CD4-positive, alpha-beta memory T cell (primary cell): ENCODE measurements around the gene SCYGR1. TPM values are rescaled to one million over a fixed set of nuclear protein-coding genes. Genes with fewer than 3 reads are reported as not detected.
"Not testable (repeated sequence)": the region's sequence is repeated elsewhere in the genome, so short reads cannot be mapped to it uniquely, and the experiment has no call there.

Source experiments
- CTCF ChIA-PET: fragments of 350-600 bp; sonication (Branson Sonifier 250); formaldehyde crosslinking; loops from one replicate; lab custom pipeline; 2021; ENCODE audit warnings: inconsistent platforms; ENCODE audit not compliant: partially characterized antibody; lab: Charles Lee
- POLR2A ChIA-PET: fragments of 350-600 bp; sonication (Branson Sonifier 250); formaldehyde crosslinking; loops from one replicate; lab custom pipeline; 2021; ENCODE audit not compliant: partially characterized antibody; lab: Charles Lee
- DNase-seq, 5 donors: peaks; one replicate each; pipeline versions ENCODE4 v3.0.0 to v3.0.0-alpha.2; 2020 to 2022; ENCODE audit warnings: mixed read lengths in 1 of 5
- H3K27ac ChIP-seq: one replicate; pipeline ENCODE4 v1.7.0; 2013; ENCODE audit warnings: low read depth, low read length
- H3K27me3 ChIP-seq: 2 replicates; pipeline ENCODE4 v1.7.0; 2013; ENCODE audit warnings: mild to moderate bottlenecking, low read length, moderate library complexity; ENCODE audit not compliant: insufficient read depth
- H3K36me3 ChIP-seq: 2 replicates; pipeline ENCODE4 v1.7.0; 2013; ENCODE audit warnings: mild to moderate bottlenecking, low read length, moderate library complexity; ENCODE audit not compliant: insufficient read depth
- H3K4me1 ChIP-seq: 2 replicates; pipeline ENCODE4 v1.7.0; 2013; ENCODE audit warnings: mild to moderate bottlenecking, low read length, moderate library complexity; ENCODE audit not compliant: insufficient read depth
- H3K4me3 ChIP-seq, 2 donors: one replicate each; pipeline ENCODE4 v1.7.0; 2013; ENCODE audit warnings: low read length in 2 of 2, mild to moderate bottlenecking in 1 of 2
- H3K9me3 ChIP-seq, 2 donors: one replicate each; pipeline ENCODE4 v1.7.0; 2013; ENCODE audit warnings: low read length in 2 of 2, control low read depth in 1 of 2; ENCODE audit not compliant: control insufficient read depth in 1 of 2
- H3K27ac Mint-ChIP-seq, 7 donors: one replicate each; pipeline ENCODE4 v1.8.0; 2020 to 2021; ENCODE audit warnings: mixed read lengths in 7 of 7, mild to moderate bottlenecking in 6 of 7, inconsistent platforms in 3 of 7, moderate library complexity in 3 of 7
- H3K27me3 Mint-ChIP-seq, 2 donors: one replicate each; pipeline ENCODE4 v1.8.0; 2020 to 2021; ENCODE audit warnings: mixed read lengths in 2 of 2
- H3K36me3 Mint-ChIP-seq, 2 donors: one replicate each; pipeline ENCODE4 v1.8.0; 2020 to 2021; ENCODE audit warnings: mixed read lengths in 2 of 2, inconsistent platforms in 1 of 2, mild to moderate bottlenecking in 1 of 2
- H3K4me1 Mint-ChIP-seq, 4 donors: one replicate each; pipeline ENCODE4 v1.8.0; 2020 to 2021; ENCODE audit warnings: mixed read lengths in 4 of 4, mild to moderate bottlenecking in 1 of 4
- H3K4me3 Mint-ChIP-seq, 8 donors: one replicate each; pipeline ENCODE4 v1.8.0; 2020 to 2021; ENCODE audit warnings: mixed read lengths in 8 of 8, mild to moderate bottlenecking in 7 of 8, moderate library complexity in 6 of 8, inconsistent platforms in 3 of 8
- H3K9me3 Mint-ChIP-seq, 8 donors: one replicate each; pipeline ENCODE4 v1.8.0; 2020 to 2021; ENCODE audit warnings: mixed read lengths in 8 of 8, mild to moderate bottlenecking in 5 of 8, inconsistent platforms in 3 of 8, moderate library complexity in 1 of 8
- intact Hi-C: fragments of 100-400 bp; cut with micrococcal nuclease; formaldehyde crosslinking; loops from one replicate; pipeline ENCODE4 v1.15.1; 2023
- polyA plus RNA-seq, 2 donors: library from polyadenylated mRNA; unstranded; fragments of 300-500 nt; fragmentation: Illumina TruSeq; gene quantifications; one replicate each; pipeline ENCODE4 v1.2.3, GENCODE V29; 2021
- total RNA-seq, 2 experiments: library from RNA; stranded (reverse); gene quantifications; one replicate each; pipeline ENCODE4 v1.2.3, GENCODE V29; 2021

SCYGR1 gene
- total and polyA plus RNA-seq, 4 experiments from 2014 or later: not detected

GRCh38 chr2:227389661-227390060 lies 1.9 kb upstream of the SCYGR1 start:
- Mint-ChIP-seq H3K9me3 (no peaks in the 10 kb centered on the region), H3K27me3 (no peaks in the 10 kb centered on the region), H3K4me3 (no peak overlapping the region), H3K27ac (no peak overlapping the region), H3K4me1 (no peaks in the 10 kb centered on the region), H3K36me3 (no peaks in the 10 kb centered on the region)
- POLR2A ChIA-PET: interaction anchor here (0.6 kb wide), 1 partner anchor 40 kb away, joined by 3 read pairs; no protein-coding TSS in a partner anchor
- H3K27ac ChIP-seq: no peak overlapping the region
- no peaks in the 10 kb centered on the region for H3K36me3 ChIP-seq
- CTCF ChIA-PET: no interaction called here
- DNase-seq: no peak
- no peak overlapping the region for H3K4me3 ChIP-seq
- intact Hi-C loops: no loop called here
- no peaks in the 10 kb centered on the region for H3K4me1 ChIP-seq
- no peaks in the 10 kb centered on the region for H3K27me3 ChIP-seq
- no peaks in the 10 kb centered on the region for H3K9me3 ChIP-seq

DNA sequence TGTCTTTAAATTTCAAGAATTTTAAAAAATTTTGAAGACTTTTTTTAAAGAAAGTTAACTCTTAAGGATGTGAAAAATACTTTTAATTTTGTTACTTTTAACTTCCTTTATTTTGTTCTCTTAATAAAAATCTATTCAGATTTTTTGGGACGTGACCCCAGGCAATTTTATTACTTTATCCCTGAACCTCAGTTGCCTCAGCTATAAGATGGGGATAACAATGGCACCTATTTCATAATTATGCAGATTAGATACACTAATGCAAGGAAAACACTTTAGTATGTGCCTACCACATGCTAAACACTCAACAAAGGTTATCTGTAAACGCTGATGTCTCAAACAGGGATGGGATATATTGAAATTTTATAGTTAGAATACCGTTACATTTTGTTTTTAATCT lies 1.5 kb upstream of the SCYGR1 start:
- Histone ChIP-seq H3K27ac (no peak overlapping the region), H3K36me3 (no peaks in the 10 kb centered on the region), H3K4me3 (no peak overlapping the region), H3K4me1 (no peaks in the 10 kb centered on the region), H3K9me3 (no peaks in the 10 kb centered on the region), H3K27me3 (no peaks in the 10 kb centered on the region)
- ChIA-PET POLR2A (interaction anchor here (0.6 kb wide), 1 partner anchor 39 kb away, joined by 3 read pairs; no protein-coding TSS in a partner anchor), CTCF (no interaction called here)
- no peaks in the 10 kb centered on the region for H3K27me3 Mint-ChIP-seq
- no peaks in the 10 kb centered on the region for H3K9me3 Mint-ChIP-seq
- no peaks in the 10 kb centered on the region for H3K4me1 Mint-ChIP-seq
- H3K36me3 Mint-ChIP-seq: no peaks in the 10 kb centered on the region
- no peak overlapping the region for H3K4me3 Mint-ChIP-seq
- no peak overlapping the region for H3K27ac Mint-ChIP-seq
- intact Hi-C loops: no loop called here
- DNase-seq: no peak

GRCh38 chr2:227388537-227389011 lies 825 bp upstream of the SCYGR1 start:
- H3K4me1 Mint-ChIP-seq: no peaks in the 10 kb centered on the region

GRCh38 chr2:227386630-227387029 lies 1.1 kb downstream of the SCYGR1 start:
- POLR2A ChIA-PET: interaction anchor here (0.7 kb wide), 1 partner anchor 13 kb away, joined by 3 read pairs; no protein-coding TSS in a partner anchor
- intact Hi-C loops: no loop called here

More at GRCh38 chr2:227388537-227389011, 825 bp upstream of the SCYGR1 start:
- POLR2A ChIA-PET: no interaction called here
- CTCF ChIA-PET: no interaction called here
- intact Hi-C loops: no loop called here
- no peaks in the 10 kb centered on the region for H3K36me3 Mint-ChIP-seq
- peaks cover 0 to 3% of the 10 kb centered on the region in 2 donors for H3K27me3 Mint-ChIP-seq
- H3K4me1 ChIP-seq: no peaks in the 10 kb centered on the region
- no peaks in the 10 kb centered on the region for H3K27me3 ChIP-seq
- no peaks in the 10 kb centered on the region for H3K9me3 ChIP-seq
- no peak overlapping the region for H3K4me3 Mint-ChIP-seq
- no peak overlapping the region for H3K4me3 ChIP-seq
- no peak for DNase-seq
- H3K27ac Mint-ChIP-seq: no peak overlapping the region
- no peaks in the 10 kb centered on the region for H3K9me3 Mint-ChIP-seq
- no peak overlapping the region for H3K27ac ChIP-seq
- no peaks in the 10 kb centered on the region for H3K36me3 ChIP-seq

DNA sequence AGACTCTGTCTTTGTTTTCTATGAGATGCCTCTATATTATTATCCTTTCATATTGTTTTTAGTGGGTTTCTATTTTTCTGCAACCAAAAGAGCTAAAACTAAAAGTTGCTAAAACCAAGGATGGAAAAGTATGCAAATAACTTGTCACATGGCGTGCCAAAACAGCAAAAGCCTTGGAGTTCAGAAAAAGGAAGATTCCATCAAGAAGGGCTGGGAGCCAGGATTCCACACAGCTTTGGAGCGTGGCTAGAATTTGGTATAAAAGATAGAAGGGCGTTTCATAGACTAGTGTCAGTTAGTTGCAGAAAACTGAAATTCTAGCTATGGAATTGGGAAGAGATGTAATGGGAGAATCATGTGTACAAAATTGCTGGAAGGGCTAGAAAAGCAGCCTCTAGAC lies 4.1 kb downstream of the SCYGR1 start:
- H3K36me3 Mint-ChIP-seq: no peaks in the 10 kb centered on the region
- CTCF ChIA-PET: no interaction called here
- H3K4me3 Mint-ChIP-seq: no peak overlapping the region
- Histone ChIP-seq H3K4me1 (no peaks in the 10 kb centered on the region), H3K4me3 (no peak overlapping the region), H3K27me3 (no peaks in the 10 kb centered on the region), H3K9me3 (no peaks in the 10 kb centered on the region), H3K36me3 (no peaks in the 10 kb centered on the region), H3K27ac (no peak overlapping the region)
- POLR2A ChIA-PET: no interaction called here
- H3K27ac Mint-ChIP-seq: no peak overlapping the region
- peaks cover 3 to 5% of the 10 kb centered on the region in 2 donors for H3K27me3 Mint-ChIP-seq
- no peaks in the 10 kb centered on the region for H3K9me3 Mint-ChIP-seq
- no peak for DNase-seq
- intact Hi-C loops: no loop called here
- peaks cover 0 to 2% (median 0%) of the 10 kb centered on the region in 4 donors for H3K4me1 Mint-ChIP-seq

More at GRCh38 chr2:227386630-227387029, 1.1 kb downstream of the SCYGR1 start:
- Mint-ChIP-seq H3K4me1 (peaks cover 0 to under 1% (median 0%) of the 10 kb centered on the region in 4 donors), H3K27me3 (peaks cover 3% of the 10 kb centered on the region in 2 donors), H3K9me3 (no peaks in the 10 kb centered on the region), H3K4me3 (no peak overlapping the region), H3K36me3 (no peaks in the 10 kb centered on the region), H3K27ac (no peak overlapping the region)
- Histone ChIP-seq H3K4me1 (no peaks in the 10 kb centered on the region), H3K9me3 (no peaks in the 10 kb centered on the region), H3K27me3 (no peaks in the 10 kb centered on the region), H3K27ac (no peak overlapping the region), H3K4me3 (no peak overlapping the region), H3K36me3 (no peaks in the 10 kb centered on the region)
- DNase-seq: no peak
- CTCF ChIA-PET: interaction anchor here (0.7 kb wide), 1 partner anchor 20 kb away, joined by 3 read pairs; no protein-coding TSS in a partner anchor

DNA sequence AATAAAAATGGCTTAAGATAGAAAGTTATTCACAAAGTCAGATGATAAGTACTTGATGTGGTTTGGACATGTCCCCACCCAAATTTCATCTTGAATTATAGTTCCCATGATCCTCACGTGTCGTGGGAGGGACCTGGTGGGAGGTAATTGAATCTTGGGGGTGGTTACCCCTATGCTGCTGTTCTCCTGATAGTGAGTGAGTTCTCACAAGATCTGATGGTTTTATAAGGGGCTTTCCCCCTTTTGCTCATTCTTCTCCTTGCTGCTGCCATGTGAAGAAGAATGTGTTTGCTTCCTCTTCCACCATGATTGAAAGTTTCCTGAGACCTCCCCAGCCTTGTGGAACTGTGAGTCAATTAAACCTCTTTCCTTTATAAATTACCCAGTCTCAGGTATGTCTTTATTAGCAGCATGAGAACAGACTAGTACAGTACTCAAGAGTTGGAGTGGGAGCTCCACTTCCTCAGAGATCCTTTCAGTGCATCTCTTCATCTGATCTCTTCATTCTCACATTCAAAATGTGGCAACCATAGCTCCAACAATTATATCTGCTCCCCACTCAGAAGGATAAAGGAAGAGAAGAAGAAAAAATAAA lies 5.4 kb downstream of the SCYGR1 start:
- H3K4me1 Mint-ChIP-seq, H3K36me3 Mint-ChIP-seq, H3K4me1 ChIP-seq, H3K27me3 ChIP-seq, H3K4me3 Mint-ChIP-seq, H3K27ac ChIP-seq, H3K36me3 ChIP-seq, intact Hi-C loops, POLR2A ChIA-PET, H3K4me3 ChIP-seq, H3K9me3 ChIP-seq, DNase-seq, H3K9me3 Mint-ChIP-seq, H3K27ac Mint-ChIP-seq, H3K27me3 Mint-ChIP-seq: not testable (repeated sequence)
- CTCF ChIA-PET: interaction anchor here (1.0 kb wide), 1 partner anchor 384 kb away, joined by 3 read pairs; no protein-coding TSS in a partner anchor

- ChIA-PET CTCF (no interaction called here), POLR2A (no interaction called here)
- no peaks in the 10 kb centered on the region for H3K9me3 ChIP-seq
- no peaks in the 10 kb centered on the region for H3K36me3 Mint-ChIP-seq
- no peak within 1 kb of the TSS for H3K27ac ChIP-seq
- no peaks in the 10 kb centered on the region for H3K36me3 ChIP-seq
- no peaks in the 10 kb centered on the region for H3K4me1 ChIP-seq
- H3K4me3 Mint-ChIP-seq: no peak within 1 kb of the TSS
- no peak within 1 kb of the TSS for H3K4me3 ChIP-seq
- no peak for DNase-seq
- H3K27me3 Mint-ChIP-seq: peaks cover 3 to 5% of the 10 kb centered on the region in 2 donors
- H3K4me1 Mint-ChIP-seq: peaks cover 0 to 2% (median 0%) of the 10 kb centered on the region in 4 donors
- H3K27ac Mint-ChIP-seq: no peak within 1 kb of the TSS
- intact Hi-C loops: no loop called here
- H3K9me3 Mint-ChIP-seq: no peaks in the 10 kb centered on the region
- H3K27me3 ChIP-seq: no peaks in the 10 kb centered on the region
Observed at GRCh38 chr2:227379095-227379494, 8.7 kb downstream of the SCYGR1 start, which contains the start of gene TM4SF20. Gene TM4SF20 (minus strand): TSS chr2:227379306. CDS start chr2:227379268, 38 bp downstream.
